Measurements from ENCODE around the gene BCL2L1. TPM values are rescaled to one million over a fixed set of nuclear protein-coding genes. Genes with fewer than 3 reads are reported as not detected.

BCL2L1 gene
- total and polyA plus RNA-seq, 2 donors (not counting 1 experiment from before 2014, with no cell fraction given) = 61.8 to 77.1 TPM

DNA sequence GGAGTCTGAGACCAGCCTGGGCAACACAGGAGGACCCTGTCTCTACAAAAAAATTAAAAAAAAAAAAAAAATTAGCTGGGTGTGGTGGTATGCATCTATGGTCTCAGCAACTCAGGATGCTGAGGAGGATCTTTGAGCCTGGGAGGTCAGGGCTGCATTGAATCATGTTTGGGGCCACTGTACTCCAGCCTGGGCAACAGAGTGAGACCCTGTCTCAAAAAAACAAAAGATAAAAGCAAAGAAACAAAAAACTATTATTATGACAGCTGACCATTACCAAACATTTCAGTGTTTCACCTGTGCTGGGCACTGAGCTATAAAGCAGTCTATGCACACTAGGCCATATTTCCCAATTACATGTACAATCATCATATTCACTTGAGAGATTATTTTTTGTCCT, 49.2 kb downstream of the BCL2L1 start:
- Histone ChIP-seq H3K79me2 (ENCODE audit: control insufficient read depth, insufficient read depth, low read length) (peaks cover 84% of the 10 kb centered on the region), H3K9ac (ENCODE audit: insufficient read depth, low read length) (no peak overlapping the region), H3K4me1 (ENCODE audit: control insufficient read depth, extremely low read depth, insufficient read depth, low read length) (peaks cover 34% of the 10 kb centered on the region), H3K27me3 (ENCODE audit: control insufficient read depth, insufficient read depth, low read length) (no peaks in the 10 kb centered on the region), H3K4me2 (ENCODE audit: extremely low read depth, insufficient read depth, low read length) (no peak overlapping the region), H4K20me1 (ENCODE audit: control insufficient read depth, extremely low read depth, insufficient read depth, low read length) (no peaks in the 10 kb centered on the region), H3K9me3 (ENCODE audit: control insufficient read depth, insufficient read depth, low read depth, low read length) (no peaks in the 10 kb centered on the region), H3K4me3 (replicated peaks in 1 of 4; ENCODE audit: control extremely low read depth in 1 of 4, insufficient read depth in 1 of 4, low read depth in 3 of 4, low read length in 4 of 4) (no peak overlapping the region), H3K27ac (ENCODE audit: insufficient read depth, low read length) (no peak overlapping the region), H3K36me3 (ENCODE audit: control insufficient read depth, insufficient read depth, low read length) (peaks cover 4% of the 10 kb centered on the region), H2AFZ (ENCODE audit: low read length) (no peak overlapping the region)
- TF ChIP-seq, protein P1, sequence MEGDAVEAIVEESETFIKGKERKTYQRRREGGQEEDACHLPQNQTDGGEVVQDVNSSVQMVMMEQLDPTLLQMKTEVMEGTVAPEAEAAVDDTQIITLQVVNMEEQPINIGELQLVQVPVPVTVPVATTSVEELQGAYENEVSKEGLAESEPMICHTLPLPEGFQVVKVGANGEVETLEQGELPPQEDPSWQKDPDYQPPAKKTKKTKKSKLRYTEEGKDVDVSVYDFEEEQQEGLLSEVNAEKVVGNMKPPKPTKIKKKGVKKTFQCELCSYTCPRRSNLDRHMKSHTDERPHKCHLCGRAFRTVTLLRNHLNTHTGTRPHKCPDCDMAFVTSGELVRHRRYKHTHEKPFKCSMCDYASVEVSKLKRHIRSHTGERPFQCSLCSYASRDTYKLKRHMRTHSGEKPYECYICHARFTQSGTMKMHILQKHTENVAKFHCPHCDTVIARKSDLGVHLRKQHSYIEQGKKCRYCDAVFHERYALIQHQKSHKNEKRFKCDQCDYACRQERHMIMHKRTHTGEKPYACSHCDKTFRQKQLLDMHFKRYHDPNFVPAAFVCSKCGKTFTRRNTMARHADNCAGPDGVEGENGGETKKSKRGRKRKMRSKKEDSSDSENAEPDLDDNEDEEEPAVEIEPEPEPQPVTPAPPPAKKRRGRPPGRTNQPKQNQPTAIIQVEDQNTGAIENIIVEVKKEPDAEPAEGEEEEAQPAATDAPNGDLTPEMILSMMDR (conservative IDR thresholded peaks at IDR 0.05 in 1 of 2, IDR thresholded peaks at IDR 0.05 in 1 of 2; ENCODE audit: low read depth in 1 of 2, low read length in 2 of 2) = no peak
- no peak for TF ChIP-seq EZH2 (IDR thresholded peaks at IDR 0.05; ENCODE audit: low read length, missing control alignments)
- DNase-seq (ENCODE audit: low read depth in 2 of 2) = no peak

DNA sequence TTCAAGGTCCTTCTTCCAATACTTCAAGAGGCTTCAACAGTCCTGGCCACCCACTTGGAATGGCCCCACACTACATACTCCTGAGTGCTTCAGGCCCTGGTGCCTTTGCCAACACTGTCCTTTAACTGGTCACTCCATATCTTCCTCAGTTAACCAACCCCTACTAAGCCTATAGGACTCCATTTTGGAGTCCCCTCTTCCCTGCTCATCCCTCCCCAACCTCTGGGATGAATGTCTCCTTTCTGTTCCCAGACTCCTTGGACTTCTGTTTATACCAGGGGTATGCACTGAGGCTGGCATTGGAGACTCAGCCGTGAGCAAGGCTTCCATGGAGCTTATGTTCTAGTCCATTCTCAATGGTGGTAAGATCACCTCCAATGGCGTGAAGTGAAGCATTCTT, 51.3 kb downstream of the BCL2L1 start:
- Histone ChIP-seq H3K27me3 (ENCODE audit: control insufficient read depth, insufficient read depth, low read length) (no peaks in the 10 kb centered on the region), H3K4me2 (ENCODE audit: extremely low read depth, insufficient read depth, low read length) (no peak overlapping the region), H3K4me3 (replicated peaks in 1 of 4; ENCODE audit: control extremely low read depth in 1 of 4, insufficient read depth in 1 of 4, low read depth in 3 of 4, low read length in 4 of 4) (no peak overlapping the region), H3K79me2 (ENCODE audit: control insufficient read depth, insufficient read depth, low read length) (peaks cover 86% of the 10 kb centered on the region), H4K20me1 (ENCODE audit: control insufficient read depth, extremely low read depth, insufficient read depth, low read length) (no peaks in the 10 kb centered on the region), H3K27ac (ENCODE audit: insufficient read depth, low read length) (no peak overlapping the region), H3K9me3 (ENCODE audit: control insufficient read depth, insufficient read depth, low read depth, low read length) (no peaks in the 10 kb centered on the region), H2AFZ (ENCODE audit: low read length) (no peak overlapping the region), H3K4me1 (ENCODE audit: control insufficient read depth, extremely low read depth, insufficient read depth, low read length) (peaks cover 31% of the 10 kb centered on the region), H3K36me3 (ENCODE audit: control insufficient read depth, insufficient read depth, low read length) (peaks cover 6% of the 10 kb centered on the region), H3K9ac (ENCODE audit: insufficient read depth, low read length) (no peak overlapping the region)
- TF ChIP-seq EZH2 (IDR thresholded peaks at IDR 0.05; ENCODE audit: low read length, missing control alignments) = no peak
- TF ChIP-seq, protein P1 (conservative IDR thresholded peaks at IDR 0.05 in 1 of 2, IDR thresholded peaks at IDR 0.05 in 1 of 2; ENCODE audit: low read depth in 1 of 2, low read length in 2 of 2) = no peak
- DNase-seq (ENCODE audit: low read depth in 2 of 2) = no peak

DNA sequence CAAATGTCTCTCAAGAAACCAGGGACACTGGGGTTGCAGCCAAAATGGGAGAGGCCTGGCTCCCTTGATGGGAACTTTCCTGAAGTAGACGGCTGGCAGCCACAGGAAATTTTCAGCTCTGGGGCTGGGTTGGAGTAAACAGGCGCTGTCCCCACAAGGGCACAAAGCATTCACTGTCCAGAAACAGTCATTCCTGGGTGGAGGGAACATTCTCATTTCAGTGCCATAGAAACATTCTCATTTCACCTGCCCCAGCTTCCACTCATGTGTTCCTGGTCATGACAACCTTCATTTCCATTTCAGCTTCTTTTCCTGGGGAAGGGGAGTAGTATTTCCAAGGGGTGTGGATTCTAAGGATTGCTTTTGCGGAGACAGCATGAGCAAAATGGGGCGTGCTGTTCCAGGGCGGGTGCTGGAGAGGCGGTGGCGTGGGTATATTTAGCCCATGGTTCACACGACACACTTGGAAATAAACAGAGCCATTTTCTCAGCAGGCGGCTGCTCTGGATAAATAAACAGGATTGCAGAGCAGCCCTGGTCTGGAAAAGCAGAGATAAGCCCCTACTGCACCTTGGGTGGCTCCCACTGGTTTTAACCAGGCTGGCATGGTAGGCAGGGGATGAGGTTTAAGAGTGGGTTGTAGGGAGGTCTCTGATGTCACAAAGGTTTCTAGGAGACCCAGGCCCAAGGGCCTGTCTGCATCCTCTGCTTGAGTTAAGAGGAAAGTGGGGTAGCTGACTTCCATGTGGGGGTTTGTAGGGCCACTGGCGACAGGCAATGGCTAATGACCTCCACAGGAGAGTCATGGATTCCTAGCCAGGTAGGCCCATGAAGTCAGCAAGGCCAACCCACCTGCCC, 52.1 kb downstream of the BCL2L1 start:
- H3K79me2 ChIP-seq (ENCODE audit: control insufficient read depth, insufficient read depth, low read length) = peaks cover 80% of the 10 kb centered on the region
- H3K36me3 ChIP-seq (ENCODE audit: control insufficient read depth, insufficient read depth, low read length) = peaks cover 12% of the 10 kb centered on the region
- no peak overlapping the region for H3K4me3 ChIP-seq (replicated peaks in 1 of 4; ENCODE audit: control extremely low read depth in 1 of 4, insufficient read depth in 1 of 4, low read depth in 3 of 4, low read length in 4 of 4)
- peak overlapping the region; percentile 15 for H3K4me2 ChIP-seq (ENCODE audit: extremely low read depth, insufficient read depth, low read length)
- no peak overlapping the region for H2AFZ ChIP-seq (ENCODE audit: low read length)
- H3K9me3 ChIP-seq (ENCODE audit: control insufficient read depth, insufficient read depth, low read depth, low read length) = no peaks in the 10 kb centered on the region
- no peak overlapping the region for H3K27ac ChIP-seq (ENCODE audit: insufficient read depth, low read length)
- TF ChIP-seq, protein P1 (conservative IDR thresholded peaks at IDR 0.05 in 1 of 2, IDR thresholded peaks at IDR 0.05 in 1 of 2; ENCODE audit: low read depth in 1 of 2, low read length in 2 of 2) = no peak
- no peak for TF ChIP-seq EZH2 (IDR thresholded peaks at IDR 0.05; ENCODE audit: low read length, missing control alignments)
- DNase-seq (ENCODE audit: low read depth in 2 of 2) = peak in 1 of 2 donors; percentile 79
- no peaks in the 10 kb centered on the region for H4K20me1 ChIP-seq (ENCODE audit: control insufficient read depth, extremely low read depth, insufficient read depth, low read length)
- H3K4me1 ChIP-seq (ENCODE audit: control insufficient read depth, extremely low read depth, insufficient read depth, low read length) = peaks cover 24% of the 10 kb centered on the region
- no peaks in the 10 kb centered on the region for H3K27me3 ChIP-seq (ENCODE audit: control insufficient read depth, insufficient read depth, low read length)
- H3K9ac ChIP-seq (ENCODE audit: insufficient read depth, low read length) = no peak overlapping the region
